GM12874 (cell line): ENCODE results near the gene KHDC4.

Experiments
- TF ChIP-seq, protein P1 (sequence below): IDR thresholded peaks from 2 replicates; pipeline ENCODE4 v1.5.1; 2011; ENCODE audit warnings: low read depth, mild to moderate bottlenecking, control low read depth, low read length, moderate library complexity; ENCODE audit not compliant: insufficient read depth

Gene KHDC4

DNA sequence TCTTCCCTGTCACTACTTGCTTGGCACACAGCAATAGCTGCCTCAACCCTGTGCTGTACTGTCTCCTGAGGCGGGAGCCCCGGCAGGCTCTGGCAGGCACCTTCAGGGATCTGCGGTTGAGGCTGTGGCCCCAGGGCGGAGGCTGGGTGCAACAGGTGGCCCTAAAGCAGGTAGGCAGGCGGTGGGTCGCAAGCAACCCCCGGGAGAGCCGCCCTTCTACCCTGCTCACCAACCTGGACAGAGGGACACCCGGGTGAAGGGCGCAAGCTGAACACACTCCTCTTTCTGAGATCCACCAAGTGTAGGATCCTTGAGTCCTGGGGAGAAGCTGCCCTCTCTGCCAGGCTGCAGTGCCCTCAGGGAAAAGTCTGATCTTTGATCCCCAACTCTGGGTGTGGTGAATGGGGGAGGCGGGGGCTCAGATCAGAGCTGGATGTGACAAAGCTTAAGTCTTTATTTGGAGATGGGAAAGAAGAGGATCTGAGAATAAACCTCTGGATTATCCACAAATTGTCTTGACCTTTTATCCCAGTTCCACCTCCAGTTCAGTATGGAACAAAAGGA, 8.4 kb upstream of the KHDC4 start:
- TF ChIP-seq, protein P1, sequence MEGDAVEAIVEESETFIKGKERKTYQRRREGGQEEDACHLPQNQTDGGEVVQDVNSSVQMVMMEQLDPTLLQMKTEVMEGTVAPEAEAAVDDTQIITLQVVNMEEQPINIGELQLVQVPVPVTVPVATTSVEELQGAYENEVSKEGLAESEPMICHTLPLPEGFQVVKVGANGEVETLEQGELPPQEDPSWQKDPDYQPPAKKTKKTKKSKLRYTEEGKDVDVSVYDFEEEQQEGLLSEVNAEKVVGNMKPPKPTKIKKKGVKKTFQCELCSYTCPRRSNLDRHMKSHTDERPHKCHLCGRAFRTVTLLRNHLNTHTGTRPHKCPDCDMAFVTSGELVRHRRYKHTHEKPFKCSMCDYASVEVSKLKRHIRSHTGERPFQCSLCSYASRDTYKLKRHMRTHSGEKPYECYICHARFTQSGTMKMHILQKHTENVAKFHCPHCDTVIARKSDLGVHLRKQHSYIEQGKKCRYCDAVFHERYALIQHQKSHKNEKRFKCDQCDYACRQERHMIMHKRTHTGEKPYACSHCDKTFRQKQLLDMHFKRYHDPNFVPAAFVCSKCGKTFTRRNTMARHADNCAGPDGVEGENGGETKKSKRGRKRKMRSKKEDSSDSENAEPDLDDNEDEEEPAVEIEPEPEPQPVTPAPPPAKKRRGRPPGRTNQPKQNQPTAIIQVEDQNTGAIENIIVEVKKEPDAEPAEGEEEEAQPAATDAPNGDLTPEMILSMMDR = no peak

- TF ChIP-seq, protein P1 = no peak
These were observed 7.8 kb upstream of the KHDC4 start for GRCh38 chr1:155941845-155942531.

- TF ChIP-seq, protein P1 = no peak
These were observed 7.0 kb upstream of the KHDC4 start, which contains the start of gene RXFP4 for GRCh38 chr1:155940993-155941844. RXFP4 (plus strand) TSS chr1:155941638; CDS start chr1:155941710, 72 bp downstream.

- TF ChIP-seq, protein P1 = no peak
These were observed 6.3 kb upstream of the KHDC4 start for GRCh38 chr1:155940482-155940992.

DNA sequence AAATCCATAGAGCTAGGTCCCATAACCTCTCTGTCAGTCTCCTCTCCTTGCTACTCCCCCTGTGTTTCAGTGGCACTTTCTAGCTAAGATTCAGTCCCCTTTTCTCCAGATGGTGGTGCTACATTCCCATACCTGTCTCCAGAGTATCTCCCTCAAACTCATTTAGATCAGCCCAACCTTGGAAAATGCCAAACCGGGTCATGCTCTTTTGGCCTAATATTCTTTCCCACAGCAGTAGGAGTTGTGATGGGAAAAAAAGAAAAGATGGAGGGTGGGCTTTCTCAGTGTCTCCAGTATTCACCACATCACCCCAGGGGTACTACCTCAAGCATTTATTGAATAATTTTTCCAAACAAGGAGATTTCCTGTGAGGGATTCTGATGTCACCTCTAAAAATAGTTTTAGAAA, 4.0 kb upstream of the KHDC4 start:
- TF ChIP-seq, protein P1 = peak; percentile 62

DNA sequence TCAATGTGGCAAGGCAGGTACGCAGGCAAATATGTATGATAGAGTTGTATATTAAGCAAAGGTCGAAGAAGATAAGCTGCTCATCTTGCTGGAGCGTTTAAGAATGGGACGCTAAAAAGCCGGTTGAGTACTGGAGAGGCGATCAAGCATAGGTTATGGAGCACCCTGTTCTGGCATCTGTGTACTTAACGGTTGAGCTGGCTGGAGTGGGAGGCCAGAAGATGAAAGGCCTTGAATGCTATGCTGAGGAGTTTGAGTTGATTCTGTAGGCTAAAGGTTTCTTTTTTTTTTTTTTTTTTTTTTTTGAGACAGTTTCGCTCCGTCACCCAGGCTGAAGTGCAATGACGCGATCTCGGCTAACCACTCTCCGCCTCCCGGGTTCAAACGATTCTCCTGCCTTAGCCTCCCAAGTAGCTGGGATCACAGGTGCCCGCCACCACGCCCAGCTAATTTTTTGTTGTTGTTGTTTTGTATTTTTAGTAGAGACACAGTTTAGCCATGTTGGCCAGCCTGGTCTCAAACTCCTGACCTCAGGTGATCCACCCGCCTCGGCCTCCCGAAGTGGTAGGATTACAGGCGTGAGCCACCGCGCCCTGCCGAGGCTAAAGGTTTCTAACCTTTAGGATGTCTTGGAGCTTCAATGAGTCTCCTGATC, 850 bp upstream of the KHDC4 start:
- TF ChIP-seq, protein P1 = no peak
